HL-60 (cell line): Measurements from ENCODE around the gene ZNF277.

Source experiments
- DNase-seq, 2 experiments: peaks; one replicate each; pipeline ENCODE4 v3.0.0-alpha.2; 2010 to 2020; ENCODE audit warnings: low read depth in 1 of 2, low spot score in 1 of 2
- H3K27ac ChIP-seq: fragments of 250-450 bp; sonication (Bioruptor Pico); replicated peaks from 2 replicates; pipeline ENCODE4 v1.5.1; 2020; ENCODE audit warnings: mild to moderate bottlenecking, moderate library complexity
- H3K27me3 ChIP-seq: fragments of 250-450 bp; sonication (Bioruptor Pico); 2 replicates; pipeline ENCODE4 v1.5.1; 2021; ENCODE audit warnings: mild to moderate bottlenecking, moderate library complexity; ENCODE audit not compliant: insufficient read depth, poor library complexity, severe bottlenecking
- H3K4me3 ChIP-seq: replicated peaks from 2 replicates; pipeline ENCODE4 v1.5.1; 2011; ENCODE audit warnings: mild to moderate bottlenecking, control low read depth, low read length; ENCODE audit not compliant: insufficient read depth
- CTCF ChIP-seq: IDR thresholded peaks from one replicate; pipeline ENCODE4 v1.5.1; 2011; ENCODE audit warnings: low read length, control low read depth, inconsistent platforms; ENCODE audit not compliant: insufficient read depth
- GABPA ChIP-seq: IDR thresholded peaks from 2 replicates; pipeline ENCODE4 v1.6.1; 2012; ENCODE audit warnings: low read depth
- POLR2AphosphoS5 ChIP-seq: IDR thresholded peaks from 2 replicates; pipeline ENCODE4 v1.6.1; 2012; ENCODE audit warnings: low read depth
- REST ChIP-seq: IDR thresholded peaks from 2 replicates; pipeline ENCODE4 v1.6.1; 2012; ENCODE audit warnings: low read depth; ENCODE audit not compliant: insufficient replicate concordance
- SPI1 ChIP-seq: IDR thresholded peaks from 2 replicates; pipeline ENCODE4 v1.6.1; 2012; ENCODE audit warnings: low read depth, mild to moderate bottlenecking, borderline replicate concordance

ZNF277 gene

GRCh38 chr7:112207765-112208164 lies 1.3 kb downstream of the ZNF277 start:
- no peak overlapping the region for H3K4me3 ChIP-seq
- no peak for DNase-seq
- no peak overlapping the region for H3K27ac ChIP-seq
- no peaks in the 10 kb centered on the region for H3K27me3 ChIP-seq
- TF ChIP-seq GABPA = no peak
- TF ChIP-seq POLR2AphosphoS5 = no peak
- TF ChIP-seq SPI1 = no peak
- TF ChIP-seq CTCF = no peak
- no peak for TF ChIP-seq REST

GRCh38 chr7:112211348-112211907 lies 4.9 kb downstream of the ZNF277 start:
- Histone ChIP-seq H3K27me3 (no peaks in the 10 kb centered on the region), H3K27ac (no peak overlapping the region), H3K4me3 (no peak overlapping the region)
- TF ChIP-seq CTCF (no peak), REST (no peak), GABPA (no peak), SPI1 (no peak), POLR2AphosphoS5 (no peak)
- no peak for DNase-seq

- H3K27me3 ChIP-seq = no peaks in the 10 kb centered on the region
- TF ChIP-seq SPI1 = no peak
- H3K4me3 ChIP-seq = no peak overlapping the region
- no peak for DNase-seq
- H3K27ac ChIP-seq = no peak overlapping the region
Measured at GRCh38 chr7:112212571-112212970, 6.1 kb downstream of the ZNF277 start.

- Histone ChIP-seq H3K27ac (no peak overlapping the region), H3K27me3 (no peaks in the 10 kb centered on the region), H3K4me3 (no peak overlapping the region)
- no peak for TF ChIP-seq GABPA
- DNase-seq = no peak
Measured at GRCh38 chr7:112213735-112214134, 7.2 kb downstream of the ZNF277 start.

- H3K27me3 ChIP-seq = no peaks in the 10 kb centered on the region
- no peak for DNase-seq
- TF ChIP-seq REST (no peak), CTCF (no peak), POLR2AphosphoS5 (no peak), GABPA (no peak), SPI1 (no peak)
- H3K27ac ChIP-seq = no peak overlapping the region
- H3K4me3 ChIP-seq = no peak overlapping the region
Measured at GRCh38 chr7:112214268-112214667, 7.8 kb downstream of the ZNF277 start.
